Keratinocyte (primary cell): ENCODE measurements around the gene THOP1. TPM values are rescaled to one million over a fixed set of nuclear protein-coding genes. Genes with fewer than 3 reads are reported as not detected.

Experiments
- DNase-seq: peaks from one replicate; pipeline ENCODE4 v3.0.0-alpha.2; 2011; ENCODE audit warnings: low read depth, missing footprints, low spot score
- FAIRE-seq: peaks from 2 replicates; lab custom pipeline; 2011; peaks lifted over from hg19 to GRCh38; lab: Jason Lieb, UNC
- H2AFZ ChIP-seq: 2 replicates; pipeline ENCODE4 v1.6.0; 2012; ENCODE audit warnings: low read length, control low read depth, inconsistent platforms; ENCODE audit not compliant: control insufficient read depth
- H3K27ac ChIP-seq: 2 replicates; pipeline ENCODE4 v1.5.1; 2011; ENCODE audit warnings: low read length; ENCODE audit not compliant: control insufficient read depth, insufficient read depth
- H3K27me3 ChIP-seq: 3 replicates; pipeline ENCODE4 v1.6.0; 2011; ENCODE audit warnings: low read length; ENCODE audit not compliant: control insufficient read depth, insufficient read depth; ENCODE audit errors: extremely low read depth
- H3K36me3 ChIP-seq, 2 experiments: 2 replicates in 1 of 2; 3 replicates in 1 of 2; pipeline ENCODE4 v1.5.1; 2011; ENCODE audit warnings: low read length in 2 of 2, mild to moderate bottlenecking in 1 of 2; ENCODE audit not compliant: control insufficient read depth in 2 of 2, insufficient read depth in 2 of 2; ENCODE audit errors: extremely low read depth in 1 of 2
- H3K4me1 ChIP-seq: 3 replicates; pipeline ENCODE4 v1.5.1; 2011; ENCODE audit warnings: low read length; ENCODE audit not compliant: control insufficient read depth, insufficient read depth; ENCODE audit errors: extremely low read depth
- H3K4me2 ChIP-seq: 3 replicates; pipeline ENCODE4 v1.6.0; 2011; ENCODE audit warnings: low read depth, low read length; ENCODE audit not compliant: control insufficient read depth, insufficient read depth; ENCODE audit errors: extremely low read depth
- H3K4me3 ChIP-seq, 3 experiments: fragments of 200-600 bp in 1 of 3; sonication (generic) in 1 of 3; 2 replicates in 2 of 3; 3 replicates in 1 of 3; pipeline ENCODE4 v1.5.1; 2011 to 2016; ENCODE audit warnings: low read length in 3 of 3, mild to moderate bottlenecking in 3 of 3, control low read depth in 2 of 3, inconsistent platforms in 1 of 3, low read depth in 1 of 3, mixed read lengths in 1 of 3, mixed run types in 1 of 3, moderate library complexity in 1 of 3; ENCODE audit not compliant: control insufficient read depth in 2 of 3, insufficient read depth in 2 of 3; ENCODE audit errors: extremely low read depth in 1 of 3
- H3K79me2 ChIP-seq: 2 replicates; pipeline ENCODE4 v1.6.0; 2012; ENCODE audit warnings: low read length; ENCODE audit not compliant: control insufficient read depth, insufficient read depth
- H3K9ac ChIP-seq: 3 replicates; pipeline ENCODE4 v1.6.0; 2011; ENCODE audit warnings: low read length; ENCODE audit not compliant: control insufficient read depth, insufficient read depth; ENCODE audit errors: extremely low read depth
- H3K9me1 ChIP-seq: 3 replicates; pipeline ENCODE4 v1.6.0; 2011; ENCODE audit warnings: low read length; ENCODE audit not compliant: control insufficient read depth, insufficient read depth; ENCODE audit errors: extremely low read depth
- H3K9me3 ChIP-seq: 2 replicates; pipeline ENCODE4 v1.5.1; 2012; ENCODE audit warnings: low read depth, low read length; ENCODE audit not compliant: control insufficient read depth
- H4K20me1 ChIP-seq: 3 replicates; pipeline ENCODE4 v1.6.0; 2011; ENCODE audit warnings: low read length; ENCODE audit not compliant: control insufficient read depth, insufficient read depth; ENCODE audit errors: extremely low read depth
- CTCF ChIP-seq, 3 experiments: IDR thresholded peaks in 1 of 3; conservative IDR thresholded peaks in 1 of 3; optimal IDR thresholded peaks in 1 of 3; 2 replicates in 2 of 3; 3 replicates in 1 of 3; pipeline versions ENCODE3 to v1.5.1; 2011; ENCODE audit warnings: low read length in 3 of 3, mild to moderate bottlenecking in 3 of 3, moderate library complexity in 2 of 3, control low read depth in 1 of 3, inconsistent platforms in 1 of 3; ENCODE audit not compliant: insufficient read depth in 2 of 3; ENCODE audit errors: extremely low read depth in 1 of 3
- EZH2 ChIP-seq: IDR thresholded peaks from one replicate; pipeline ENCODE4 v1.6.1; 2012; ENCODE audit warnings: inconsistent platforms, mild to moderate bottlenecking, low read length, moderate library complexity
- dilution Hi-C: fragments of 300-500 bp; cut with MboI; formaldehyde crosslinking; loops from one replicate; pipeline ENCODE4 v1.7.0; 2020; ENCODE audit warnings: low sequenced_read_pairs; ENCODE audit not compliant: extremely low pct_ligation_motif_present
- polyA plus RNA-seq, 5 experiments: library from polyadenylated mRNA; depleted of rRNA in 3 of 5; stranded (reverse) in 3 of 5; stranded (forward) in 1 of 5; unstranded in 1 of 5; fragments of >200 nt; gene quantifications; 1 replicate in 1 of 5; 2 replicates in 3 of 5; 3 replicates in 1 of 5; pipeline versions ENCODE4 v1.2.1 to v1.2.3, GENCODE V29; 2011 to 2012; ENCODE audit warnings: missing spikeins in 2 of 5, low read depth in 1 of 5, low replicate concordance in 1 of 5

THOP1 gene
- polyA plus RNA-seq, 1 donor (not counting 4 experiments of a cell fraction or from before 2014, with no cell fraction given): 69.9 TPM

GRCh38 chr19:2848616-2849015 is 63.3 kb downstream of the THOP1 start:
- TF ChIP-seq CTCF (optimal IDR thresholded peaks at IDR 0.05 in 1 of 3, IDR thresholded peaks at IDR 0.05 in 1 of 3, conservative IDR thresholded peaks at IDR 0.05 in 1 of 3; ENCODE audit: extremely low read depth in 1 of 3, insufficient read depth in 2 of 3, low read length in 3 of 3) (no peak), EZH2 (no peak)
- Histone ChIP-seq H3K4me3 (no peak overlapping the region), H3K27ac (no peak overlapping the region), H3K79me2 (peaks cover 12% of the 10 kb centered on the region), H3K36me3 (peaks cover 20 to 28% of the 10 kb centered on the region in 2 experiments), H3K9me1 (no peaks in the 10 kb centered on the region), H2AFZ (no peak overlapping the region), H3K4me2 (no peak overlapping the region), H3K9me3 (peaks cover 21% of the 10 kb centered on the region), H3K9ac (no peak overlapping the region), H4K20me1 (no peaks in the 10 kb centered on the region), H3K27me3 (no peaks in the 10 kb centered on the region), H3K4me1 (no peaks in the 10 kb centered on the region)
- DNase-seq (no peak), FAIRE-seq (no peak)
- dilution Hi-C loops: no loop called here

- Histone ChIP-seq H3K4me2 (no peak overlapping the region), H3K27me3 (no peaks in the 10 kb centered on the region), H3K36me3 (peaks cover 18 to 30% of the 10 kb centered on the region in 2 experiments), H3K4me3 (no peak overlapping the region), H3K9me1 (no peaks in the 10 kb centered on the region), H3K9ac (no peak overlapping the region), H3K9me3 (peaks cover 27% of the 10 kb centered on the region), H3K79me2 (peaks cover 9% of the 10 kb centered on the region), H3K4me1 (no peaks in the 10 kb centered on the region), H4K20me1 (no peaks in the 10 kb centered on the region), H2AFZ (no peak overlapping the region), H3K27ac (no peak overlapping the region)
- no peak for TF ChIP-seq EZH2
- TF ChIP-seq CTCF (optimal IDR thresholded peaks at IDR 0.05 in 1 of 3, IDR thresholded peaks at IDR 0.05 in 1 of 3, conservative IDR thresholded peaks at IDR 0.05 in 1 of 3; ENCODE audit: extremely low read depth in 1 of 3, insufficient read depth in 2 of 3, low read length in 3 of 3): no peak
- FAIRE-seq (peak; percentile 39), DNase-seq (no peak)
- dilution Hi-C loops: no loop called here
These were observed 65.1 kb downstream of the THOP1 start for GRCh38 chr19:2850256-2850925.
